Mesenchymal stem cell (in vitro differentiated cells and primary cell): ENCODE data around the gene CEP152.

Source experiments
- DNase-seq: peaks from one replicate; pipeline ENCODE4 v3.0.0-alpha.2; 2013
- H2AFZ ChIP-seq: one replicate; pipeline ENCODE4 v1.6.1; 2013; ENCODE audit warnings: low read depth, mild to moderate bottlenecking, control low read depth, inconsistent platforms, low read length, moderate library complexity
- H2AK5ac ChIP-seq: 2 replicates; pipeline ENCODE4 v1.6.1; 2013; ENCODE audit warnings: low read length, moderate library complexity, mild to moderate bottlenecking, inconsistent platforms; ENCODE audit not compliant: severe bottlenecking
- H2BK120ac ChIP-seq: one replicate; pipeline ENCODE4 v1.6.1; 2013; ENCODE audit warnings: low read depth, mild to moderate bottlenecking, inconsistent platforms, low read length, moderate library complexity
- H2BK12ac ChIP-seq, 2 experiments: one replicate each; pipeline ENCODE4 v1.6.1; 2013; ENCODE audit warnings: inconsistent platforms in 2 of 2, low read length in 2 of 2, mild to moderate bottlenecking in 2 of 2, moderate library complexity in 2 of 2, control low read depth in 1 of 2
- H2BK15ac ChIP-seq: one replicate; pipeline ENCODE4 v1.6.1; 2013; ENCODE audit warnings: mild to moderate bottlenecking, low read depth, inconsistent platforms; ENCODE audit not compliant: poor library complexity, severe bottlenecking
- H2BK5ac ChIP-seq: 2 replicates; pipeline ENCODE4 v1.6.1; 2013; ENCODE audit warnings: low read depth, mild to moderate bottlenecking, low read length, control low read depth, inconsistent platforms; ENCODE audit not compliant: poor library complexity, severe bottlenecking
- H3K14ac ChIP-seq, 2 experiments: one replicate each; pipeline ENCODE4 v1.6.1; 2013; ENCODE audit warnings: inconsistent platforms in 2 of 2, low read length in 2 of 2, control low read depth in 1 of 2, mild to moderate bottlenecking in 1 of 2, moderate library complexity in 1 of 2
- H3K18ac ChIP-seq, 2 experiments: one replicate each; pipeline ENCODE4 v1.6.1; 2013; ENCODE audit warnings: inconsistent platforms in 2 of 2, low read length in 2 of 2, control low read depth in 1 of 2, low read depth in 1 of 2, mild to moderate bottlenecking in 1 of 2
- H3K23ac ChIP-seq, 2 experiments: one replicate each; pipeline ENCODE4 v1.6.1; 2013; ENCODE audit warnings: inconsistent platforms in 2 of 2, low read length in 2 of 2, mild to moderate bottlenecking in 2 of 2, moderate library complexity in 2 of 2, control low read depth in 1 of 2
- H3K27ac ChIP-seq: 2 replicates; pipeline ENCODE4 v1.5.1; 2013; ENCODE audit warnings: mild to moderate bottlenecking, moderate library complexity, low read length, control low read depth, inconsistent platforms; ENCODE audit not compliant: poor library complexity, severe bottlenecking
- H3K27me3 ChIP-seq, 2 experiments: 2 replicates each; pipeline versions ENCODE4 v1.6.1 to v1.7.0; 2013; ENCODE audit warnings: low read length in 2 of 2, mild to moderate bottlenecking in 2 of 2, moderate library complexity in 2 of 2, control low read depth in 1 of 2, inconsistent platforms in 1 of 2; ENCODE audit not compliant: control insufficient read depth in 1 of 2, insufficient read depth in 1 of 2
- H3K36me3 ChIP-seq, 2 experiments: 2 replicates each; pipeline versions ENCODE4 v1.6.1 to v1.7.0; 2013; ENCODE audit warnings: low read length in 2 of 2, control low read depth in 1 of 2, inconsistent platforms in 1 of 2, low read depth in 1 of 2, mild to moderate bottlenecking in 1 of 2; ENCODE audit not compliant: insufficient read depth in 2 of 2, control insufficient read depth in 1 of 2
- H3K4ac ChIP-seq, 2 experiments: one replicate each; pipeline ENCODE4 v1.6.1; 2013; ENCODE audit warnings: inconsistent platforms in 2 of 2, low read length in 2 of 2, mild to moderate bottlenecking in 2 of 2, moderate library complexity in 2 of 2, control low read depth in 1 of 2, low read depth in 1 of 2
- H3K4me1 ChIP-seq: 2 replicates; pipeline ENCODE4 v1.6.1; 2013; ENCODE audit warnings: low read depth, low read length, control low read depth; ENCODE audit not compliant: control insufficient read depth, insufficient read depth
- H3K4me2 ChIP-seq: 2 replicates; pipeline ENCODE4 v1.6.1; 2013; ENCODE audit warnings: low read length, mild to moderate bottlenecking, inconsistent platforms; ENCODE audit not compliant: poor library complexity, severe bottlenecking
- H3K4me3 ChIP-seq, 2 experiments: 2 replicates each; pipeline versions ENCODE4 v1.5.1 to v1.7.0; 2013; ENCODE audit warnings: low read length in 2 of 2, mild to moderate bottlenecking in 2 of 2, control low read depth in 1 of 2, low read depth in 1 of 2; ENCODE audit not compliant: insufficient read depth in 1 of 2
- H3K79me1 ChIP-seq: replicated peaks from 2 replicates; pipeline ENCODE4 v1.6.1; 2013; ENCODE audit warnings: mild to moderate bottlenecking, control low read depth, low read length, inconsistent platforms; ENCODE audit not compliant: poor library complexity, severe bottlenecking
- H3K9ac ChIP-seq: 2 replicates; pipeline ENCODE4 v1.7.0; 2013; ENCODE audit warnings: mild to moderate bottlenecking, low read length, moderate library complexity
- H3K9me3 ChIP-seq: 2 replicates; pipeline ENCODE4 v1.7.0; 2013; ENCODE audit warnings: mild to moderate bottlenecking, low read length; ENCODE audit not compliant: control insufficient read depth
- H4K8ac ChIP-seq: one replicate; pipeline ENCODE4 v1.6.1; 2013; ENCODE audit warnings: inconsistent platforms, mild to moderate bottlenecking, low read length, moderate library complexity
- H4K91ac ChIP-seq: one replicate; pipeline ENCODE4 v1.6.1; 2013; ENCODE audit warnings: mild to moderate bottlenecking, low read length, inconsistent platforms
- WGBS: methylation state at CpG from one replicate; pipeline ENCODE4 v1.1.7; 2013; ENCODE audit warnings: mixed read lengths; 5-methylcytosine and 5-hydroxymethylcytosine counted together

Gene CEP152

GRCh38 chr15:48722764-48723661 lies 87.9 kb downstream of the CEP152 start:
- Histone ChIP-seq H3K9ac (peak overlapping the region; percentile 62), H3K4ac (no peak overlapping the region), H2BK5ac (no peak overlapping the region), H2BK15ac (no peak overlapping the region), H4K8ac (peak overlapping the region; percentile 5), H3K4me1 (peaks cover 2% of the 10 kb centered on the region), H3K9me3 (no peaks in the 10 kb centered on the region), H4K91ac (no peak overlapping the region), H3K18ac (no peak overlapping the region), H3K4me3 (no peak overlapping the region), H2AK5ac (no peak overlapping the region), H3K36me3 (no peaks in the 10 kb centered on the region), H2AFZ (no peak overlapping the region), H3K4me2 (no peak overlapping the region), H2BK120ac (no peak overlapping the region), H3K79me1 (no peaks in the 10 kb centered on the region), H3K23ac (no peak overlapping the region), H3K27ac (no peak overlapping the region), H2BK12ac (no peak overlapping the region), H3K27me3 (no peaks in the 10 kb centered on the region), H3K14ac (no peak overlapping the region)
- DNase-seq: peak; percentile 90
- WGBS: 10% methylated on average over 5 of the region's 5 CpGs

- H3K79me1 ChIP-seq: no peaks in the 10 kb centered on the region
- WGBS: 86% methylated on average over 6 of the region's 6 CpGs
- peak overlapping the region; percentile 41 for H4K8ac ChIP-seq
- peak; percentile 16 for DNase-seq
- no peaks in the 10 kb centered on the region for H3K36me3 ChIP-seq
- H4K91ac ChIP-seq: peak overlapping the region; percentile 14
- peak overlapping the region in 1 of 2 experiments; percentile 7 for H3K18ac ChIP-seq
- H3K14ac ChIP-seq: no peak overlapping the region
- no peaks in the 10 kb centered on the region for H3K27me3 ChIP-seq
- H2BK120ac ChIP-seq: no peak overlapping the region
- no peak overlapping the region for H2BK12ac ChIP-seq
- H2BK5ac ChIP-seq: no peak overlapping the region
- H3K4me2 ChIP-seq: no peak overlapping the region
- H3K4me1 ChIP-seq: peaks cover 2% of the 10 kb centered on the region
- H3K4ac ChIP-seq: peak overlapping the region in 1 of 2 experiments; percentile 43
- no peak overlapping the region for H2AFZ ChIP-seq
- H2BK15ac ChIP-seq: no peak overlapping the region
- peak overlapping the region in 1 of 2 experiments; percentile 33 for H3K4me3 ChIP-seq
- no peak overlapping the region for H3K27ac ChIP-seq
- H2AK5ac ChIP-seq: peak overlapping the region; percentile 7
- no peak overlapping the region for H3K23ac ChIP-seq
- H3K9me3 ChIP-seq: peaks cover 2% of the 10 kb centered on the region
- H3K9ac ChIP-seq: peak overlapping the region; percentile 62
These were observed 89.6 kb downstream of the CEP152 start for GRCh38 chr15:48721061-48721810.

- Histone ChIP-seq H3K14ac (no peak overlapping the region), H2BK5ac (no peak overlapping the region), H3K4me1 (peaks cover 2% of the 10 kb centered on the region), H2BK120ac (no peak overlapping the region), H3K79me1 (no peaks in the 10 kb centered on the region), H3K4ac (no peak overlapping the region), H3K9ac (peak overlapping the region; percentile 62), H2BK15ac (no peak overlapping the region), H2AFZ (no peak overlapping the region), H3K27ac (no peak overlapping the region), H2BK12ac (no peak overlapping the region), H3K9me3 (peaks cover 8% of the 10 kb centered on the region), H3K18ac (no peak overlapping the region), H3K27me3 (no peaks in the 10 kb centered on the region), H4K8ac (no peak overlapping the region), H3K4me2 (no peak overlapping the region), H3K36me3 (no peaks in the 10 kb centered on the region), H2AK5ac (no peak overlapping the region), H3K4me3 (peak overlapping the region in 1 of 2 experiments; percentile 33), H4K91ac (no peak overlapping the region), H3K23ac (no peak overlapping the region)
- peak; percentile 42 for DNase-seq
- WGBS: 99% methylated on average over 3 of the region's 3 CpGs
These were observed 90.2 kb downstream of the CEP152 start for GRCh38 chr15:48720646-48721045.

GRCh38 chr15:48719668-48720067 lies 91.2 kb downstream of the CEP152 start:
- WGBS: 79% methylated on average over 3 of the region's 4 CpGs
- H3K4me3 ChIP-seq: no peak overlapping the region
- peak overlapping the region; percentile 91 for H2BK15ac ChIP-seq
- H3K14ac ChIP-seq: no peak overlapping the region
- H3K4ac ChIP-seq: no peak overlapping the region
- H3K27ac ChIP-seq: no peak overlapping the region
- no peaks in the 10 kb centered on the region for H3K27me3 ChIP-seq
- H3K36me3 ChIP-seq: no peaks in the 10 kb centered on the region
- H3K23ac ChIP-seq: no peak overlapping the region
- no peak overlapping the region for H2BK12ac ChIP-seq
- no peak for DNase-seq
- H3K79me1 ChIP-seq: no peaks in the 10 kb centered on the region
- no peak overlapping the region for H3K9ac ChIP-seq
- H4K91ac ChIP-seq: no peak overlapping the region
- H2AK5ac ChIP-seq: no peak overlapping the region
- no peak overlapping the region for H2BK5ac ChIP-seq
- no peak overlapping the region for H2BK120ac ChIP-seq
- no peak overlapping the region for H4K8ac ChIP-seq
- no peak overlapping the region for H3K18ac ChIP-seq
- H3K4me1 ChIP-seq: peaks cover 2% of the 10 kb centered on the region
- no peak overlapping the region for H3K4me2 ChIP-seq
- H3K9me3 ChIP-seq: peaks cover 8% of the 10 kb centered on the region
- H2AFZ ChIP-seq: no peak overlapping the region
